Measurements from ENCODE around the gene BTBD2.
A peak's percentile ranks its signal among the peaks of the same experiment; 100 is the strongest.

The BTBD2 gene

DNA sequence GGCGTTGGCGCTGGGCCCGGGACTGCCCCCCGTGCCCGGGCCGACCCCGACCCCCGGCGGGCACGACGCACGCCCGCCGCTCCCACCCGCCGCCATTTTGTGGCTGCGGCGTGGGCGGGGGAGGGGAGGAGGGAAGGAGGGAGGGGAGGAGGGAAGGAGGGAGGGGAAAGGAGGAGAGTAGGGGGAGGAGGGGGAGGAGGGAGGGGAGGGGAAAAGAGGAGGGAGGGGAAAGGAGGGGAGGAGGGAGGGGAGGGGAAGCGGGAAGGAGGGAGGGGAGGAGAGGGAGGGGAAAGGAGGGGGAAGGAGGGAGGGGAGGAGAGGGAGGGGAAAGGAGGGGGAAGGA, at the start of gene BTBD2:
Gene BTBD2 (minus strand): TSS at position 107 of the 343 bp plus-strand sequence. CDS start 11 bp downstream, at position 96.
- TF ChIP-seq, protein P1, sequence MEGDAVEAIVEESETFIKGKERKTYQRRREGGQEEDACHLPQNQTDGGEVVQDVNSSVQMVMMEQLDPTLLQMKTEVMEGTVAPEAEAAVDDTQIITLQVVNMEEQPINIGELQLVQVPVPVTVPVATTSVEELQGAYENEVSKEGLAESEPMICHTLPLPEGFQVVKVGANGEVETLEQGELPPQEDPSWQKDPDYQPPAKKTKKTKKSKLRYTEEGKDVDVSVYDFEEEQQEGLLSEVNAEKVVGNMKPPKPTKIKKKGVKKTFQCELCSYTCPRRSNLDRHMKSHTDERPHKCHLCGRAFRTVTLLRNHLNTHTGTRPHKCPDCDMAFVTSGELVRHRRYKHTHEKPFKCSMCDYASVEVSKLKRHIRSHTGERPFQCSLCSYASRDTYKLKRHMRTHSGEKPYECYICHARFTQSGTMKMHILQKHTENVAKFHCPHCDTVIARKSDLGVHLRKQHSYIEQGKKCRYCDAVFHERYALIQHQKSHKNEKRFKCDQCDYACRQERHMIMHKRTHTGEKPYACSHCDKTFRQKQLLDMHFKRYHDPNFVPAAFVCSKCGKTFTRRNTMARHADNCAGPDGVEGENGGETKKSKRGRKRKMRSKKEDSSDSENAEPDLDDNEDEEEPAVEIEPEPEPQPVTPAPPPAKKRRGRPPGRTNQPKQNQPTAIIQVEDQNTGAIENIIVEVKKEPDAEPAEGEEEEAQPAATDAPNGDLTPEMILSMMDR (IDR thresholded peaks at IDR 0.05), result no peak
- no peak for TF ChIP-seq ZFX (IDR thresholded peaks at IDR 0.05; ENCODE audit: borderline replicate concordance)
- peak within 1 kb of the TSS; percentile 78 for H3K27ac ChIP-seq

DNA sequence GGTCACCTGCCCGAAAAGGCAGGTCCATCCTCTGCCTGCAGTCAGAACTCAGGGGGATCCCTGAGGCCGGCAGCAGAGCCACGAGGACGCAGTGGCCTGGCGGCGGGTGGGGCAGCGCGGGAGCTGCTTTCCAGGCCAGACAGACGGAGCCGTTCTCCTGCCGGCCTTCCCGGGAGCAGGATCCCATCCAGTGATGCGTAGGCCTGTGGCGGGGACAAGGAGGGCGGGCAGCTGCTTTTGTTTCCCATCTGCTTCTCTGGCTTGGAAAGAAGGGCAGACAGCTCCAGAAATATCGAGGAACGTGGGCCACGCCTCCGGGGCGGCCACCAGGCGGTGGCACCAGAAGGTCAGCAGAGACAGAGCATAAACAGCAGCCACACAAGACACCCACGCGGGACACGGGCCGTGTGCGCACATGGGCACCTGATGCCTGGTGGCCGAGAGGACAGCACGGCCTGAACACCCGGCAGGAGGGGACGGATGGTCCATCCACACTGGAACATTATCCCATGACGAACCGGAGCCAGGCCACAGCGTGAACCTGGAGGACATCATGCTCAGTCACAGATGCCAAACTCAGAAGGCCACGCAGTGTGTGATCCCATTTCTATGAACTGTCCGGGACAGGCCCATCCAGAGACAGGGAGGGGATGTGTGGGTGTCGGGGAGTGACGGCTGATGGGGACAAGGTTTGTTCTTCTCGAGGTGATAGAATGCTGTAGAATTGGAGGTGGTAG, 49.4 kb upstream of the BTBD2 start:
- TF ChIP-seq ZFX (IDR thresholded peaks at IDR 0.05; ENCODE audit: borderline replicate concordance), result no peak
- TF ChIP-seq, protein P1 (IDR thresholded peaks at IDR 0.05), result no peak
- H3K27ac ChIP-seq, result peak overlapping the region; percentile 99

DNA sequence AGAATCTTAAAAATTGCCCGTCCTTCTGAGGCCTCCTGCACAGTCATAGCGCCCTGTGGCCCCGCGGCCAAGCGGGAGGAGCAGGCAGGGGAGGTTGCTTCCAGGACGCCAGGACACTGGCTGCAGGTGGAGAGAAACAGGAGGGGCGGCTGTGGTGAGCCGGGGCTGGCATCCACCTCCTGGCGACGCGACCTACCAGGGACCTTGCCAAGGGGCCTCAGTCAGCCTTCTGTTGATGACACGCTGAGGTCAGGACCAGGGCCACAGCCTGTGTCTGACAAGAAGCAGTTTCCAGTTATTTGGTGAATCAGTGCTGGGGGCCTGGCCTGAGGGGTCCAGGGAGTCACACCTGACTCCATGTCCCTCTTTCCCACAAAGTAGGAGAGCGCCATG, 48.9 kb upstream of the BTBD2 start:
- peak overlapping the region; percentile 99 for H3K27ac ChIP-seq
- TF ChIP-seq ZFX (IDR thresholded peaks at IDR 0.05; ENCODE audit: borderline replicate concordance), result no peak
- TF ChIP-seq, protein P1 (IDR thresholded peaks at IDR 0.05), result no peak

DNA sequence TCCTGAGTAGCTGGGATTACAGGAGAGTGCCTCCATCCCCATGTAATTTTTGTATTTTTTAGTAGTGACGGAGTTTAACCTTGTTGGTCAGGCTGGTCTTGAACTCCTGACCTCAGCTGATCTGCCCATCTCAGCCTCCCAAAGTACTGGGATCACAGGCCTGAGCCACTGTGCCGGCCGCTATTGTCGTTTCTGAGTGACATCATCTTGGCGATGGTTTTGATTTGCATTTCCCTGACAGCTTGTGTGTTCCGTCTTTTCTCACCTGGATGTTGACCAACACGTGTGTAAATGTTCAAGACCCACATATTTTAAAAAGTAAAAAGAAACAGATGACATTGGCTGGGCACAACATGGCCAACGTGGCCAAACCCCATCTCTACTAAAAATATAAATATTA, 48.3 kb upstream of the BTBD2 start:
- peak overlapping the region; percentile 99 for H3K27ac ChIP-seq
- TF ChIP-seq ZFX (IDR thresholded peaks at IDR 0.05; ENCODE audit: borderline replicate concordance), result no peak
- TF ChIP-seq, protein P1 (IDR thresholded peaks at IDR 0.05), result no peak

DNA sequence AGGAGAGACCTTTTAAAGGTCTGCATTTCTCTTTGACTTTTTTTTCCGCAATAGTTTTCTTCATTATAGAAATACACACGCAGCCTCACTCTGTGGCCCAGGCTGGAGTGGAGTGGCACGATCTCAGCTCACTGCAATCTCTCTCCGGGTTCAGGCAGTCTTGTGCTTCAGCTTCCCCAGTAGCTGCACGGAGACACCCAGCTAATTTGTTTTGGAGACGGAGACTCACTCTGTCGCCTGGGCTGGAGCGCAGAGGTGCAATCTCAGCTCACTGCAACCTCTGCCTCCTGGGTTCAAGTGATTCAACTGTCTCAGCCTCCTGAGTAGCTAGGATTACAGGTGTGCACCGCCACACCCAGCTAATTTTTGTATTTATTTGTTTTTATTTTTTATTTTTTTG, 47.3 kb upstream of the BTBD2 start:
- H3K27ac ChIP-seq, result peak overlapping the region; percentile 99
- TF ChIP-seq, protein P1 (IDR thresholded peaks at IDR 0.05), result no peak
- TF ChIP-seq ZFX (IDR thresholded peaks at IDR 0.05; ENCODE audit: borderline replicate concordance), result no peak

DNA sequence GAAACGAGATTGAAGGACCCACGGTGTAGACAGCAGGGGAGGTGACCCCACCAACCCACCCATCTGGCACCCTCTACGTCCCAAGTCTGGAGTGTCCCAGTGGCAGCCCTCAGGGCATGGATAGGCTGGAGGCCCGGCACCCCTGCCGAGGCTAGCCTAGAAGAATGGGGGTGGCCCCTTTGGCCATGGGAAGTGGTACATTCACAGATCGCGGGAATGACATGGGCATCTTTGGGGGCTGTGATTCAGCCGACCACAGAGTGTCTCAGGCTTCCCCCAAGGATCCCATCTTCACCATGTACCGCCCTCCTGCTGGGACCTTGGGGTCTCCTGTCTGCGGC, 46.8 kb upstream of the BTBD2 start:
- H3K27ac ChIP-seq, result peak overlapping the region; percentile 99
- TF ChIP-seq, protein P1 (IDR thresholded peaks at IDR 0.05), result no peak
- no peak for TF ChIP-seq ZFX (IDR thresholded peaks at IDR 0.05; ENCODE audit: borderline replicate concordance)

DNA sequence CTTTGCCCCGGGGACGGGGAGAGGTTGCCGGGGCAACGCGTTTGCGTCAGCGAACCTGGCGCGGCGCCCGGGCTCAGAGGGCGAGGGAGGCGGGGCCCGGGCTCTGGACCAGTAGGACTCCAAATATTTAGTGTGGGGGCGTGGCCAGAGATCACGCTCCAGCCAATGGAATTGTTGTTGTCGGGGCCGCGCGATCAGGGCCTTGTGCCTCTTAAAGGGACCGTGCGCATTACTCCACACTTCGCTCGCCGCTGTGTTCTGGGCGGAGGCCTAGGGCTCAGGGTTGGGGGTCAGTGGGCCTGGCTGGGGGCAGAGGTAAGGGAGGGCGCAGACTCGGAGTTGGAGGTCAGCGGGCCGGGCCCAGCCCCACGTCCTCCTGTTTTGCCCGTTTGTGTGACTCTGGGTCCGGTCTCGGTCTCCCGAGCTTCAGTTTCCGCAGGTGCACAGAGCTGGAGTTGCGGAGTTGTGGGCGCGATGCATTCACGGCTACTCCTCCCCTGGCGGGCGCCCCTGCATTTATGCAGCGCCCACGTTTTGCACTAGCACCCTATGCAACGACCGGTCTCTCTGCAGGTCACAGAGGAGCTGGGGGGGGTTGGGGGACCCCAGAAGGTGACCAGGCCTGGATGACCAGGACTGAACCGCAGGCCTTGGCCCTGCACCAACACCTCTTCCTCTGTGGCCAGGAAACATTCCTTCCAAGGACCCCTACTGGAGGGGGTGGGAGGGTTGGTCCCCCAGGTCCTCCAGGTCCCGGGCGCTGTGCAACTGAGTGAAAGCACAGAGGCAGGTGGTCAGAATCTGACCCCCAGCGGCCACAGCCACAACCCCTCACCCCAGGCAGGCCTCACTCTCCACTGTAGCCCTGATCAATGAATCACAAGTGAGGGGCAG, 46.2 kb upstream of the BTBD2 start:
- TF ChIP-seq, protein P1 (IDR thresholded peaks at IDR 0.05), result no peak
- H3K27ac ChIP-seq, result peak overlapping the region; percentile 99

All from 22Rv1 (cell line).